Measurements from ENCODE around the gene LATS2.
"Not testable (repeated sequence)": the region's sequence is repeated elsewhere in the genome, so short reads cannot be mapped to it uniquely, and the experiment has no call there.

Gene LATS2

GRCh38 chr13:20989656-20990321, 71.6 kb downstream of the LATS2 start:
- no peak for DNase-seq

GRCh38 chr13:20988909-20989655, 72.3 kb downstream of the LATS2 start:
- DNase-seq, result no peak

DNA sequence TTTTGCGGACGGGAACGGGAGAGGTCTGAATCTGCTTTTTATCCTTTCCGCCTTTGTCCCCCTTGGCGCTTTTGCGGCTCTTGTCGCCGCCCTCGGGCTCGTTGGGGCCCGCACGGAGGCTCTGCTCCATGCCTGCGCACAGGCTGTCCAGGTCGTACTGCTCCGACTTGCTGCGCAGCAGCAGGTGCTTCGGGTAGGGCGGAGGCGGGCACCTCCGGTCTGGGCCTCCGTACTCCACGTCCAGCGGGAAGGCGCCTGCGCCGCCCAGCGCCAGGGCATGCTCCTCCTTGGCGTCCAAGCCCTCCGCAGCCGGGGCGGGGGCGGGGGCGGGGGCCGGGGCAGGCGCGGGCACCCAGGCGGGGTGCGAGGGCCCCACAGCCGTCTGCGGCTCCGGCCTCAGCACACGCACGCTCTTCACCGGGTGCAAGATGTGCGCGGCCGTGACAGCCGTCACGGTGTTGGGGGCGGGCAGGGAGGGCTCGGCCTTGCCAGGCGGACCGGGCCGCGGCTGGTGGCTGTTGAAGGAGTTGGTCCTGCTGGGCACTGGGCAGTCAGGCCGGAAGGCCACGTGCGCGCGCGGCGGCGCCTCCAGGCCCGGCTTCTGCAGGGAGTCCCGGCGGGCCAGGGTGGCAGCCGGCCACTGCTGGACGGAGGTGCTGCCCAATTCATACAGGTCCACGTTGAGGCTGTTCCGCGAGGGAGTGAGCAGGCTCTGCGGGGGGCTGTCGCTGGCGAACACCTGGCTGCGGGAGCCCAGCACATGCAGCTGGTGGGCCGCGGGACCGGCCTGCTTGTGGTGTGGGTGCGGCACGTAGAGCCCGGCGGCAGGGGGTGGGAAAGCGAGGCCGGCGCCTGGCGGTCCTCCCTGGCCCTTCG, 73.1 kb downstream of the LATS2 start:
- DNase-seq, result no peak

- DNase-seq, result no peak
Measured at GRCh38 chr13:20987599-20987998, 73.8 kb downstream of the LATS2 start.

DNA sequence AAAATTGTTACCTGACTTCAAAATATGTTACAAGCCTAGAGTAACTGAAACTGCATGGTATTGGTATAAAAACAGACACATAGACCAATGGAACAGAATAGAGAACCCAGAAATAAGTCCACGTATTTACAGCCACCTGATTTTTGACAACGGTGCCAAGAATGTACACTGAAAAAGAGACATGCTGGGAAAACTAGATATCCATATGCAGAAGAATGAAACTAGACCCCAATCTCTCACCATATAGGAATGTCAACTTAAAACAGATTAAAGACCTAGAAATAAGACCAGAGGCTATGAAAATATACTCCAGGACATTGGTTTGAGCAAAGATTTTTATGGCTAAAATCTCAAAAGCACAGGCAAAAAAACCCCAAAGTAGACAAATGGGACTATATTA, 76.5 kb downstream of the LATS2 start:
- DNase-seq, result no peak

GRCh38 chr13:20983386-20983785, 78.0 kb downstream of the LATS2 start:
- no peak for DNase-seq

GRCh38 chr13:20981370-20982095, 79.9 kb downstream of the LATS2 start:
- DNase-seq, result no peak

GRCh38 chr13:20980899-20981298, 80.5 kb downstream of the LATS2 start:
- no peak for DNase-seq

GRCh38 chr13:20980430-20980829, 81.0 kb downstream of the LATS2 start:
- DNase-seq, result no peak

- DNase-seq, result no peak
Measured at GRCh38 chr13:20977394-20977793, 84.0 kb downstream of the LATS2 start.

DNA sequence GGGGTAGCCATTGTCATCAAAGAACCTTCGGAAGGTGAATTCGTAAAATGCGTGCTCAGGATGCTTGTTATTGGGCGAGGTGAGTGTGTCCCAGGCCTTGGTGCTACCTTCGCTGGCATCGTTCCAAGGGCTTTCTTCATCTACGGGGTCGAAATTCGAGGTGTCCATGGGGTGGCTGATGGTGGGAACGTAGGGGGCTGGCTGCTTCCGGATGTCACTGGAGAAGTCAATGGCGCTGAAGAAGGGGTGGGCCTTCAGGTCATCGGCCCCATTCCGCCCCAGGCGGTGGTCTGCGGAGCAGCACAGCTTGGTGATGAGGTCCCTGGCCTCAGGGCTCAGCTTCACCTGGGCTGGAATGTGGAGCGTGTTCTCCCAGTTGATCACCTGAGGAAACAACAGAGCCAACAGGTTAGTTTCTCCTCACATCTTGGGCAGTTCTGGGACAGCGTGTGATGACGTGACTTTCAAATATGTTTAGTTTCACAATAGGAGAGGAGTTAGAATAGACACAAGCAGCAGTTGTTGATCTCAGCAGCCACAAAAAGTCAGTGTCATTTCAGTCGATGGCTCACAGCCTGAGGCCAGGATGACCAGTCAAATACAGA, 86.3 kb downstream of the LATS2 start:
- DNase-seq, result no peak

GRCh38 chr13:20973886-20974425, 87.4 kb downstream of the LATS2 start:
- DNase-seq, result no peak

GRCh38 chr13:20972731-20973130, 88.7 kb downstream of the LATS2 start:
- no peak for DNase-seq

- DNase-seq, result no peak
Measured at GRCh38 chr13:20969182-20969581, 92.2 kb downstream of the LATS2 start.

DNA sequence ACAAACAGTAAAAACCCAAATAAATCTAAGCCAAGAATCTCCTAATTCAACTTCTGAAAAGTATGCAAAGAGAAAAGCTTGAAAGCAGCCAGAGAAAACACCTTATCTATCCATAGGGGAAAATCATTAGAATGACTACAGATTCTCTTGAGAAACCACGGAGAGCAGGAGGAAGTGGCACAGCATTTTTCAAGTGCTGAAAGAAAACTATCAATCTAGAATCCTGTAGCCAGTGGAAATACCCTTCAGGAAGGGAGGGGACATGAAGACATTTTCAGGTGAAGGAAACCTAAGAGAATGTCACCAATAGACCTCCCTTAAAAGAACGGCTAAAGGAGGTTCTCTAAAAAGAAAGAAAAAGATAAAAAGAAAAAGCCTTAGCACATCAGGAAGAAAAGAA, 92.6 kb downstream of the LATS2 start:
- DNase-seq, result no peak

GRCh38 chr13:20967340-20967739, 94.0 kb downstream of the LATS2 start:
- no peak for DNase-seq

GRCh38 chr13:20964904-20965303, 96.5 kb downstream of the LATS2 start:
- DNase-seq, result no peak

GRCh38 chr13:20961663-20962062, 99.7 kb downstream of the LATS2 start:
- not testable (repeated sequence) for DNase-seq

- DNase-seq, result no peak
Measured at GRCh38 chr13:20960663-20961309, 100.6 kb downstream of the LATS2 start.

DNA sequence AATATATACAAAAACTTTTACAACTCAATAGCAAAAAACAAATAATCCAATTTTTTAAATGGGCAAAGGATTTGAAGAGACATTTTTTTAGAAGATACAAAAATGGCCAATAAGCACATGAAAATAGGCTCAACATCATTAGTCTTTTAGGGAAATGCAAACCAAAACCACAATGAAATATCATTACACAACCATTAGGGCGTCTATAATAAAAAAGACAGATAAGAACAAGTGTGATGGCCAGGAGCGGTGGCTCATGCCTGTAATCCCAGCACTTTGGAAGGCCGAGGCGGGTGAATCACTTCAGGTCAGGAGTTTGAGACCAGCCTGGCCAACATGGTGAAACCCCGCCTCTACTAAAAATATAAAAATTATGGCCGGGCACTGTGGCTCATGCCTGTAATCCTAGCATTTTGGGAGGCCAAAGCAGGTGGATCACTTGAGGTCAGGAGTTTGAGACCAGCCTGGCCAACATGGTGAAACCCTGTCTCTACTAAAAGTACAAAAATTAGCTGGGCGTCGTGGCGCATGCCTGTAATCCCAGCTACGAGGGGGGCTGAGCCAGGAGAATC, 104.3 kb downstream of the LATS2 start:
- peak; percentile 8 to 61 for DNase-seq

DNA sequence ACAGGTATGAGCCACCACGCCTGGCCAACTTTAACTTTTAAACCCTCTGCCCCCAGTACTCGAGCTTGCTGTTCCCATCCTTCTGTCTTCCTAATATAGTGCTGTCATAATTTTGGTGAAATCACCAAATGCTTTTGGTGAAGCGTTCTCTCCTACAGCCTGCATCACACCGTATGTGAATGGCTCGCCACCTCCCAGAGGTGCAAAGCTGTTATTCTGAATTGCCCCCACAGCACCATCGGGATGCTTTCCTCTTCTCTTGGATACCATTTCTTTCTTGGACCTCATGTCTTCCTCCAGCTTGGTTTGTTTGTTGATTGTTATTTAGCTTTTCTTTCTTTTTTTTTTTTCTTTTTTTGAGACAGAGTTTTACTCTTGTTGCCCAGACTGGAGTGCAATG, 105.9 kb downstream of the LATS2 start:
- DNase-seq, result no peak
